ENCODE data around the gene SLC27A5. TPM values are rescaled to one million over a fixed set of nuclear protein-coding genes. Genes with fewer than 3 reads are reported as not detected.

The SLC27A5 gene
- total RNA-seq, 2 donors from 2014 or later, result 6.6 to 20.7 TPM

DNA sequence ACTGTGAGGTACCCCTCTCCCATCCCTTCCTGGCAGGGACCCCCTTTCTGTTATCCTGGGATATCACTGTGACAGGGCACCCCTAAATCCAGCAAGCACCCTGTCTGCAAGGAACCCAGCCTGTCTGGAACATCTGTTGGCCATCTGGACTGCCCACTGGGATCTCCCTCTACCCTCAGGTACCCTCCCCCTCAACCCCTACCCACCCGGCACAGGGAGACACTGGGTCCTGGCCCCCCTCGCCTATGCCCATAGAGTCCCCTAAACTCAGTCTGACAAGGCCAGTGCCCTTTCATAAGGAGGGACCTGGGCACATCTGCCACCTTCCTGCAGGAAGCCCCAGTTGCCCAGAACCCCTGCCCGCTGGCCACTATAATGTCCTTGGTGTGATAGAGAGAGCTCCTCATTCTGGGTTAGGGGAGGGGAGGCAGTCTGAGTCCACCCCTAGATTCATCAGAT is 2.8 kb upstream of the SLC27A5 start:
- TF ChIP-seq POLR2AphosphoS5 (IDR thresholded peaks at IDR 0.05), result no peak
- no peak for TF ChIP-seq CTCF (IDR thresholded peaks at IDR 0.05)
- TF ChIP-seq POLR2A (IDR thresholded peaks at IDR 0.05), result no peak

DNA sequence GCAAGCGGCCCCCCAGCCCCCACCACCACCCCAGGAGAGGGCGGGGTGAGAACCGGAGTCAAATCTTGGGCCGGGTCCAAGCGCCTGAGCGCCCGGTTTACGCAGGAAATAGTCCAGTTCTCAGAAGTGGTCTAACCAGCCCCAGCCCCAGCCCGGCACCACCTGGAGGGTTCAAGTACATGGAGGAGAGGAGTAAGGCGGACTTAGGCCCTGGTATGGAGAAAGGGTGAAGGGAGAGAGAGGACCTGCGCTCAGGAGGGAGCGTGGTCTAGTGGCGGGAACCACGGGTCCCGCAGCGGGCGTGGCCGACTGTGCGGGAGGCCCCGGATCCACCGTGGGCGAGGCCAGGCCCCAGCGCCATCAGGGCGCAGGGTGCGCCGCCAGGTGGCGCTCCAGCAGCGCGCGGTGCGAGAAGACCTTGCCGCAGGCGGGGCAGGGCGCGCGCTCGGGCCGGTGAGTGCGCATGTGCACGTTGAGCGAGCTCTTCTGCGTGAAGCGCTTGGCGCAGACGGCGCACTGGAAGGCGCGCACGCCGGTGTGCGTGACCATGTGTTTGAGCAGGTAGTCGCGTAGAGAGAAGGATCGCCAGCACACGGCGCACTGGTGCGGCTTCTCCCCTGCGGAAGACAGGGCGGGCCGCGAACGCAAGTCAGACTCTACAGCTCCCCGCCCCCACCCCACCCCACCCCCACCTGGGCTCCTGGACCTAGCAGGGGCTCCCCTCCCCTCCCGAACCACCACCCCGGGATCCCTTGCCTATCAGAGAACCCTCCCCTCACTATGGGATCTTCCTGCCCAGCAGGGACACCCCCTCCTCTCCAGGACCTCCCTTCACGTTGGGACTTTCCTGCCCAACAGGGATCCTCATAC is 2.1 kb upstream of the SLC27A5 start:
- H3K9me3 ChIP-seq, result no peaks in the 10 kb centered on the region
- H3K27me3 ChIP-seq (replicated peaks; ENCODE audit: insufficient read depth), result no peaks in the 10 kb centered on the region
- peaks cover 0 to 15% of the 10 kb centered on the region in 2 donors for H3K36me3 ChIP-seq
- H3K27ac ChIP-seq, result peak overlapping the region; percentile 78
- H3K4me1 ChIP-seq (replicated peaks), result peaks cover 10% of the 10 kb centered on the region
- TF ChIP-seq POLR2A (IDR thresholded peaks at IDR 0.05), result no peak
- peak; percentile 72 for TF ChIP-seq POLR2AphosphoS5 (IDR thresholded peaks at IDR 0.05)
- peak; percentile 90 to 98 (median 96) for TF ChIP-seq CTCF (IDR thresholded peaks at IDR 0.05)
- H3K4me3 ChIP-seq, result peak overlapping the region; percentile 27 to 41
- 17% methylated on average over 59 of the region's 66 CpGs for WGBS
- intact Hi-C loops (cut with DNase I), result no loop called here
- DNase-seq (ENCODE audit: low spot score), result peak; percentile 80

More for the DNA sequence above, 2.8 kb upstream of the SLC27A5 start:
- WGBS, result 78% methylated on average over 3 of the region's 3 CpGs
- no peak for DNase-seq (ENCODE audit: low spot score)
- Histone ChIP-seq H3K27me3 (replicated peaks; ENCODE audit: insufficient read depth) (no peaks in the 10 kb centered on the region), H3K36me3 (peaks cover 0 to 15% of the 10 kb centered on the region in 2 donors), H3K27ac (peak overlapping the region; percentile 78), H3K4me1 (replicated peaks) (peaks cover 10% of the 10 kb centered on the region), H3K9me3 (no peaks in the 10 kb centered on the region), H3K4me3 (peak overlapping the region; percentile 27 to 41)
- intact Hi-C loops (cut with DNase I), result no loop called here

DNA sequence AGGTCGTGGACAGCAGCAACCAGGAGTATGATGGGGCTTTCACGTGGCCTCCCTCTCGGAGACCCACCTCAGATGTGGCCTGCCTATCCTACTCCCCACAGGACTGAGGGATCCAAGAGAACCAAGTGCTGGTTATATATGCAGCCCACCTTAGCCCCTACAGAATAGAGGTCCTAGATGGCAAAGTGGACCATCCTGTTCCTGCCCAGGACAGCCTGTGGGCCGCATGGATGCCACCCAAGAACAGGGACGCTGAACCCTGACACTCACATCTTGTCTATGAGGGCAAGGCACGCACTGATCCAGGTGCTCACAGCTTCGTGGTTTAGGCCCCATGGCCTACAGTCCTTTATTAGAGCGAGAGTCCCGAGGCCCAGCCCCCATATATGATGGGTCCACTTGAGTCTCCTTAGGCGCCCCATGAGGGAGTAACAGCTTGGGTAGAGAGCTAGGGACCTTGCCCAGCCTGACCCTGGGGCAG is 1.5 kb upstream of the SLC27A5 start:
- WGBS, result 75% methylated on average over 10 of the region's 10 CpGs
- Histone ChIP-seq H3K27ac (peak overlapping the region; percentile 78), H3K9me3 (no peaks in the 10 kb centered on the region), H3K36me3 (peaks cover 0 to 15% of the 10 kb centered on the region in 2 donors), H3K4me1 (replicated peaks) (peaks cover 6% of the 10 kb centered on the region), H3K4me3 (peak overlapping the region in 1 of 2 donors; percentile 41), H3K27me3 (replicated peaks; ENCODE audit: insufficient read depth) (no peaks in the 10 kb centered on the region)
- TF ChIP-seq CTCF (IDR thresholded peaks at IDR 0.05) (no peak), POLR2A (IDR thresholded peaks at IDR 0.05) (no peak), POLR2AphosphoS5 (IDR thresholded peaks at IDR 0.05) (no peak)
- DNase-seq (ENCODE audit: low spot score), result no peak
- intact Hi-C loops (cut with DNase I), result no loop called here

GRCh38 chr19:58510084-58510862 is 1.5 kb downstream of the SLC27A5 start:
- Histone ChIP-seq H3K4me1 (replicated peaks) (no peaks in the 10 kb centered on the region), H3K4me3 (no peak overlapping the region), H3K27me3 (replicated peaks; ENCODE audit: insufficient read depth) (no peaks in the 10 kb centered on the region), H3K36me3 (no peaks in the 10 kb centered on the region), H3K9me3 (no peaks in the 10 kb centered on the region), H3K27ac (no peak overlapping the region)
- DNase-seq (ENCODE audit: low spot score), result no peak
- TF ChIP-seq CTCF (IDR thresholded peaks at IDR 0.05) (no peak), POLR2A (IDR thresholded peaks at IDR 0.05) (no peak), POLR2AphosphoS5 (IDR thresholded peaks at IDR 0.05) (no peak)
- 88% methylated on average over 8 of the region's 8 CpGs for WGBS
- intact Hi-C loops (cut with DNase I), result no loop called here

All from prostate gland (tissue), 2 donors.